ENCODE data around the gene NCAM1.

The NCAM1 gene

DNA sequence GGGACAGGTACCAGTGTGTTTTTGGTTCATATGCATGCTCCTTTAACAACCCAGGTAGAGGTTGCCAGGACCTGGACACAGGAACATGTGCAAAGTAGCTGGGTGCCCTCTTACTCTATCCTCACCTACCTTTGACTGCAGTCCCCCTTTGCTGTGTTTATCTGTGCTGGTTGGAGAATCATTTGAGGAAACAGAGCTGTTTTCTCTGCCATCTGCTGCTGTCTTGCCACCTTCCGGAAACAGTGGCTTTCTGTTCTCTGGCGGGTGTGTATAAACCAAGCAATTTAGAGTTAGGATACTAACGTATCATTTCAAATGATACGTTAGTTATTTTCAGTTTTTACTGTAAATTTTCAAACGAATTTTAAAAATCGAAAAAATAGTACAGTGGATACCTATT lies 181.3 kb downstream of the NCAM1 start:
- no peak for TF ChIP-seq ZFX (IDR thresholded peaks at IDR 0.05)
- TF ChIP-seq, protein P1, sequence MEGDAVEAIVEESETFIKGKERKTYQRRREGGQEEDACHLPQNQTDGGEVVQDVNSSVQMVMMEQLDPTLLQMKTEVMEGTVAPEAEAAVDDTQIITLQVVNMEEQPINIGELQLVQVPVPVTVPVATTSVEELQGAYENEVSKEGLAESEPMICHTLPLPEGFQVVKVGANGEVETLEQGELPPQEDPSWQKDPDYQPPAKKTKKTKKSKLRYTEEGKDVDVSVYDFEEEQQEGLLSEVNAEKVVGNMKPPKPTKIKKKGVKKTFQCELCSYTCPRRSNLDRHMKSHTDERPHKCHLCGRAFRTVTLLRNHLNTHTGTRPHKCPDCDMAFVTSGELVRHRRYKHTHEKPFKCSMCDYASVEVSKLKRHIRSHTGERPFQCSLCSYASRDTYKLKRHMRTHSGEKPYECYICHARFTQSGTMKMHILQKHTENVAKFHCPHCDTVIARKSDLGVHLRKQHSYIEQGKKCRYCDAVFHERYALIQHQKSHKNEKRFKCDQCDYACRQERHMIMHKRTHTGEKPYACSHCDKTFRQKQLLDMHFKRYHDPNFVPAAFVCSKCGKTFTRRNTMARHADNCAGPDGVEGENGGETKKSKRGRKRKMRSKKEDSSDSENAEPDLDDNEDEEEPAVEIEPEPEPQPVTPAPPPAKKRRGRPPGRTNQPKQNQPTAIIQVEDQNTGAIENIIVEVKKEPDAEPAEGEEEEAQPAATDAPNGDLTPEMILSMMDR (conservative IDR thresholded peaks at IDR 0.05), result no peak
- H3K27ac ChIP-seq, result no peak overlapping the region

DNA sequence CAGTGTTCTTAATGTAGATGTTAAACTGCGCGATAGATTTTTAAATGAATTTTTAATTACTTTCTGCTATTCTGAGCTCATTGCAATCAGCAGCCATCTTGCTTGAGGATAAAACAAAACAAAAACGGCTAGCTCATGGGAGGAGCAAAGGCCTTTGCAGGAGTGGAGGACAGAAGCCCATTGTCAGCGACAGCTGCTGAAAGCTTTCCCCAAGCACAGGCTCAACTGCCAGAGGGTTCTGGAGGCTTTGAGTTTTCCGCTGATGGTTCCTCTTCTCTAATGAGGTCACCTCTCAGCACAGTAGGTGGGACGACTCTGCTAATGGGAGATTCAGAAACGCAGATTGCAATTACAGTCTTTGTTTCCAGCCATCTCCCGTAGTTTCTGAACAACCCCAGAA lies 186.0 kb downstream of the NCAM1 start:
- TF ChIP-seq, protein P1 (conservative IDR thresholded peaks at IDR 0.05), result no peak
- no peak for TF ChIP-seq ZFX (IDR thresholded peaks at IDR 0.05)
- no peak overlapping the region for H3K27ac ChIP-seq

DNA sequence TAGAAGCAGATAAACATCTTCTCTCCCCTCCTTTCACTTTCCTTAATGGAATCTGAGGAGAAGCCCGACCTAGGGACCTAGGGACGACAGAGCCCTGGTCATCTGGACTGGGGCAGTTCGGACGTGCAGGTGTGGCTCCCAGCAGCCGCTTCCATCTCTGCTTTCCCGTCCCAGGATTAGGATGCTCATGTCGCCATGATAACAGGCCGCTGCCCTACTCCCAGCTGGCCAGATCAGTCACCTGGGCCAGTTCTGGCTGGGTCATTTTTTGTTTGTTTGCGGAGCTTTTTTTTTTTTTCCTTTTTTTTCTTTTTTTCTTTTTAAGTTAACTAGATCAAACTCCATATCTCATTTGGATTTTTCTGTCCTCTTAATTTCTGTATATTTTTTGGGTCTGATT lies 186.9 kb downstream of the NCAM1 start:
- no peak for TF ChIP-seq ZFX (IDR thresholded peaks at IDR 0.05)
- TF ChIP-seq, protein P1 (conservative IDR thresholded peaks at IDR 0.05), result no peak
- H3K27ac ChIP-seq, result no peak overlapping the region

DNA sequence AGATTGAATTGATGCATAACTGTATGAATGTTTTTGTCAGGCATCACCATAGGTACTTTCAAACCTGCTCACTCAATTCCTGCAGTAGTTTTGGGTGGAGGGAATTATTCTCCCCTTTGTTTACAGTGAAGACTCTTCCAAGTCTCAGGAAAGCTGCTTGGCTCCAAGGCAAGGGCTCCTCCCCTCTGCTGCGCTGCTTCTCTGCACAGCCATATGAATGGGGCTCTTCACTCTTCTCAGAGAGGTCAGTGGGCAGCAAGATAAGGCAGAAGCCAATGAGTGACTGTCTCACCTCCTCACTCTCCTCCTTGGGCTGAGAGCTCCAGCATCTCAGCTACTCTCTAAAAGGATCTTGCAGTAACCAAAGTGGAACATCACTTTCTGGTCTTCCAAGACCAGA lies 187.4 kb downstream of the NCAM1 start:
- no peak overlapping the region for H3K27ac ChIP-seq
- TF ChIP-seq, protein P1 (conservative IDR thresholded peaks at IDR 0.05), result no peak
- no peak for TF ChIP-seq ZFX (IDR thresholded peaks at IDR 0.05)

DNA sequence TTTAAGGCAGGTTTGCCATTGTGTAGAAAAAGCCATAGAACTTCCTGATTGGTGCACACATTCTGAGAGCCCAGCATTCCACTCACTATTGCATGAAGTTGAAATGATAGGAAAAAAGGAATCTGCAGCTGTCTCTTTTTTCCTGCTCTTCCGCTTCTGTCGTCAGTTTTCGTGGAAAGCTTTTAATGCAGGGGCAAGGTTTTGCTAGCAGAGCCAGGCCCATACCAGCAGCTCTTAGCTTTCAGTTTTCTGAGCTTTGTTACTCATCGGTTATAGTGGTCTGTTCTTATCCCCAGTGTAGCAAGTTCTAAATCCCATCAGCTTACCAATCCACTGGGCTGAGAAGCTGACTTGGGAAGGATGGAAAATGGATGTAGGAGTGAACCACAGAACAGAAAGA lies 190.3 kb downstream of the NCAM1 start:
- no peak for TF ChIP-seq ZFX (IDR thresholded peaks at IDR 0.05)
- TF ChIP-seq, protein P1 (conservative IDR thresholded peaks at IDR 0.05), result no peak
- no peak overlapping the region for H3K27ac ChIP-seq

DNA sequence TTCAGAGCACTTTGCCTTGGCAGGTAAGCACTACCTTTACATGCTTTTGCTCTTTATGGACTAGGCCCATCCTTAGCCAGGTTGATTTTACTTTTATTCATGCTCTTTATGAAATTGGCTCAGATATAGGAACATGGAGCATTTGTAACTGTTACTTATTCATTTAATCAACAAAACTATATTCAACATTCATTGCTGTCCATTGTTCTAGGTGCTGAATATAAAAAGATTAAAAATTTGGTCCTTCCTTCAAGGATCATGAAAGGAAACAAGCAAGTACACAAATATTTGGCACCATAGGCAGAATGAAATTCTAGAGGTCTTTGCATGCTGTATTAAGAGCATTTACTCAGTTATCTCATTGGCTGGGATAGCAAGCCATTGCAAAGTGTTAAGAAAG lies 191.3 kb downstream of the NCAM1 start:
- no peak overlapping the region for H3K27ac ChIP-seq
- TF ChIP-seq, protein P1 (conservative IDR thresholded peaks at IDR 0.05), result no peak
- no peak for TF ChIP-seq ZFX (IDR thresholded peaks at IDR 0.05)

DNA sequence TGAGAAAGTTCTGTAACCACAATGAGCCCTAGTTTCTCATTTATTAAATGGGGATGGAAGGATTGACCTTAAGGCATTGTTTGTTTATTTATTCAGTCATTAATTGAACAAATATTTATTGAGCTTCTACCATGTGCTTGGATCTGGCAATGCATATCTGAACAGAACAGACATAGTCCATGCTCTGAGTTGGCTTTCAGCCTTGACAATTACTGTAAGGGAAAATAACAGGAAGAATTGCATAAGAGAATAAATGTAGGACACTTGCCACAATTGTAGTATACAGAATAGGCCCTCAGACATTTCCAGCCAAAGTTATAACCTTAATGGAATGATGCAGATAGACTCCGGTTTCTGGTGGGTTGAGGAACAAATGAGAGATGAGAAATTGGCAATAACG lies 192.6 kb downstream of the NCAM1 start:
- no peak overlapping the region for H3K27ac ChIP-seq
- TF ChIP-seq ZFX (IDR thresholded peaks at IDR 0.05), result no peak
- TF ChIP-seq, protein P1 (conservative IDR thresholded peaks at IDR 0.05), result no peak
